Nephron progenitor cell (in vitro differentiated cells): ENCODE measurements around the gene ZHX3.

ENCODE experiments used
- DNase-seq: peaks from one replicate; pipeline ENCODE4 v3.0.0; 2021
- H3K27ac Mint-ChIP-seq: 2 replicates; pipeline ENCODE4 v1.8.0; 2021; ENCODE audit warnings: mild to moderate bottlenecking, moderate library complexity, mixed read lengths
- H3K27me3 Mint-ChIP-seq: 2 replicates; pipeline ENCODE4 v1.8.0; 2021; ENCODE audit warnings: mild to moderate bottlenecking, low read depth, mixed read lengths; ENCODE audit not compliant: poor library complexity
- H3K36me3 Mint-ChIP-seq: 2 replicates; pipeline ENCODE4 v1.8.0; 2021; ENCODE audit warnings: low read depth, mixed read lengths
- H3K4me1 Mint-ChIP-seq: 2 replicates; pipeline ENCODE4 v1.8.0; 2021; ENCODE audit warnings: mixed read lengths
- H3K4me3 Mint-ChIP-seq: 2 replicates; pipeline ENCODE4 v1.8.0; 2021; ENCODE audit warnings: mild to moderate bottlenecking, moderate library complexity, mixed read lengths
- H3K9me3 Mint-ChIP-seq: 2 replicates; pipeline ENCODE4 v1.8.0; 2021; ENCODE audit warnings: mild to moderate bottlenecking, moderate library complexity, mixed read lengths
- TF ChIP-seq, protein P1 (sequence below): fragments of 200-600 bp; sonication (generic); IDR thresholded peaks from 2 replicates; pipeline ENCODE4 v1.5.0; 2021; ENCODE audit warnings: antibody characterized with exemption

Gene ZHX3

DNA sequence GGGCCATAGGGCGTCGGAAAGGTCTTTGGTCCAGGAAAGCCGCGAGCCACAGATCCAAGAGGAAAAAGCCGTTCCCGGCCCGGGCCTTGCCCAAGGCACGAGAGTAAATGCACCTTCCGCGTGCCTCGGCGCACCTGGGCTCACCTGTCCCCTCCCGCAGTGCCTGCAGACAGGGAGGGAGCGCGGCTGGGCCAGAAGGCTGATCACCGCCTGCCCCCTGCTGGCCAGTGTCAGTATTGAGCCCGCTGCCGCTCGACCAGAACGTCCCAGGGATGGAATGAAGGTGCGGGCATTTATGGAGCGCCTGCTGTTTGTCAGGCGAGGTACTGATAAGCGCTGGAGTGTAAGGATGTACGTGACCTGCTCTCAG lies 22.4 kb upstream of the ZHX3 start:
- peak; percentile 91 for DNase-seq
- Mint-ChIP-seq H3K36me3 (no peaks in the 10 kb centered on the region), H3K27me3 (peaks cover 17% of the 10 kb centered on the region), H3K4me1 (peaks cover 33% of the 10 kb centered on the region), H3K4me3 (peak overlapping the region; percentile 83), H3K9me3 (no peaks in the 10 kb centered on the region), H3K27ac (no peak overlapping the region)
- TF ChIP-seq, protein P1, sequence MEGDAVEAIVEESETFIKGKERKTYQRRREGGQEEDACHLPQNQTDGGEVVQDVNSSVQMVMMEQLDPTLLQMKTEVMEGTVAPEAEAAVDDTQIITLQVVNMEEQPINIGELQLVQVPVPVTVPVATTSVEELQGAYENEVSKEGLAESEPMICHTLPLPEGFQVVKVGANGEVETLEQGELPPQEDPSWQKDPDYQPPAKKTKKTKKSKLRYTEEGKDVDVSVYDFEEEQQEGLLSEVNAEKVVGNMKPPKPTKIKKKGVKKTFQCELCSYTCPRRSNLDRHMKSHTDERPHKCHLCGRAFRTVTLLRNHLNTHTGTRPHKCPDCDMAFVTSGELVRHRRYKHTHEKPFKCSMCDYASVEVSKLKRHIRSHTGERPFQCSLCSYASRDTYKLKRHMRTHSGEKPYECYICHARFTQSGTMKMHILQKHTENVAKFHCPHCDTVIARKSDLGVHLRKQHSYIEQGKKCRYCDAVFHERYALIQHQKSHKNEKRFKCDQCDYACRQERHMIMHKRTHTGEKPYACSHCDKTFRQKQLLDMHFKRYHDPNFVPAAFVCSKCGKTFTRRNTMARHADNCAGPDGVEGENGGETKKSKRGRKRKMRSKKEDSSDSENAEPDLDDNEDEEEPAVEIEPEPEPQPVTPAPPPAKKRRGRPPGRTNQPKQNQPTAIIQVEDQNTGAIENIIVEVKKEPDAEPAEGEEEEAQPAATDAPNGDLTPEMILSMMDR = peak; percentile 99

DNA sequence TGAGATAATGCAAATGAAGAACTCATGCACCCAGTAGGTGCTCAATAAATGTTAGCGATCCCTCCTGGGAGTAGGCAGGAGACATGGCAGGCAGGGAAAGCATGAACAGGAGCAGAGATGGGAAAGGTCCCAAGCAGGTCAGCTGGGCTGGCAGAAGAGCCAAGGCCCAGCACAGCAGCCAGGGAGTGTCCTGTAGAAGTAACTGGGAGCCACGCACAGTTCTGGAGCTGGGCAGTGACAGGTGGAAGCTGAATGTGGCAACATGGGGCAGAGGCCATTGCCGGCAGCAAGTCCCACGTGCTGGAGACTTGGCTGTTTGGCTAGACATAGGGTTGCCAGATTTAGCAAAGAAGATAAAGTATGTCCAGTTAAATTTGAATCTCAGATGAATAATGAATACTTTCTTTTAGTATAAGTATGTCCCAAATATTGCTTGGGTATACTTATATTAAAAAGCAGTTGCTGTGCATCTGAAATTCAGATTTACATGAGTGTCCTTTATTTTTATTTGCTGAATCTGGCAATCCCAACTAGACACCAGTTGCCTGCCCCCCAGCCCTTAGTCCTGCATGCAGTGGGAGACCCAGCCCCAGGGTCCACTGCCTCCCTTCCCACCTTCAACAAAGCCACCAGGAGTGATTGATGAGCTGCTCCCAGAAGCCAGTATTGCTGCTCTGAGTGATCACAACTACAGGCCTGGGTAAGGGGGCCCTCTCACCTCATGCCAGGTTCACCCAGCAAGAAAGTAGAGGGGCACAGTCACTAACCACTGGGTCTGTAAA lies 19.4 kb upstream of the ZHX3 start:
- Mint-ChIP-seq H3K27me3 (peaks cover 22% of the 10 kb centered on the region), H3K9me3 (no peaks in the 10 kb centered on the region), H3K27ac (no peak overlapping the region), H3K36me3 (no peaks in the 10 kb centered on the region), H3K4me1 (peaks cover 26% of the 10 kb centered on the region), H3K4me3 (no peak overlapping the region)
- DNase-seq = no peak
- TF ChIP-seq, protein P1 = no peak

DNA sequence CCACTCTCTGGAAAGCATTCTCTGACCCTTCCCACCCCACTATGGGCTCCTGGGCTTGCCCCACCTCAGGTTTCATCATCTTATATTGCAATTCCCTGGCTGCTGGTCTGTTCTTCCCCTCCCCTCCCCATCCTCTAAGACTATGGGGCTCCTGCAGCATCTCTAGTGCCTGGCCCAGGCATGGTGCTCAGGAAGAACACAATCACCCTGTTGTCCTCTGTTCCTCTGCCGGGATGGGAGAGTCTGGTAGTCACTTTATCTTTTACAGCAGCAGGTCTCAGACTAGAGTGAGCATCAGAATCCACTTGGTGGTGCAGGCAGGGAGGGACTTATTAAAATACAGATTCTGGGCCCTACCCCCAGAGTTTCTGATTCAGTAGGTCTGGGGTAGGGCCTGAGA lies 18.1 kb upstream of the ZHX3 start:
- H3K9me3 Mint-ChIP-seq = no peaks in the 10 kb centered on the region
- H3K27ac Mint-ChIP-seq = no peak overlapping the region
- H3K4me1 Mint-ChIP-seq = peaks cover 26% of the 10 kb centered on the region

DNA sequence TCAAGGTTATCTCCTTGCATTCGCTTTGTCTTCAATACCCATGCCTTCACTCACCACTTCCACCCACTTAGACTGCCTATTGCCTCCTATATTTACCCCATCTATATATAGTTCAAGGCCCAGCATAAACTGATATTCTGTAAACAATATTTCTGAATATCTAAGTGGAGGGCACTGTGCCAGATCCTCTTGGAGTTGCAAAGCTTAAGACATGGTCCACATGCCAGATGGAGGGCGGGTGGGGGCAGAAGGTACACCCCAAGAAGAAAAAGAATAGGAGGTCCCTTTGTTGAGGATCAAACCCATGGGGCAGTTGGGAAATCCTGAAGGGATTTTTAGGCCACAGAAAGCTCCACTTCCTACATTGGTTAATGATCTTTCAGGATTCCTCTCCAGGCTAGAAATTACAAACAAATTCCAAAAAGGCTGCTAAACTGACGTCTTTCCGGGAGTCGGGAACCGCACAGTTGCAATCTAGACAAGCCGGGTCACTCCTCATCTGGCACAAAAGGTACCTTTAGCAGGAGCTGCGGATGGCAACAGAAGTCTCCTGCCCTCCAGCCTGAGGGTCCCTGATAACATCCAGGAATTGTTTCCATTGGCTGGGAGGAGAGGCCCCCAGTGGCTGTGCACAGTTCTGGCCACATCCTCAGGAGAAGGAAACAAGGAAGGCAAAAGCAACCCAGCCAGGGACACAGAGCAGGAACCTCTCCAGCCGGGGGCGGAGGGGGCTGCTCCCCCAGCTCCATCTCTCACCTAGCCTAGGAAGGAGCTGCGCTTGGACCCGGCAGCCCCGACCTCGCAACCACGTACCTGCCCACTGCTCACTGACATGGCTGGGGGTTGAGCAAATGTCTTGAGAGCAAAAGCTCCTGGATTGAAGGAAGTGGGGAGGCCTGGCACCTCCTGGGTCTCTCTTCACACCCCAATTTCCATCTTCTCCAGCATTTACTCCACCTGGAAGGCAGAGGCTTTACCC lies 17.2 kb upstream of the ZHX3 start:
- peaks cover 29% of the 10 kb centered on the region for H3K27me3 Mint-ChIP-seq
- DNase-seq = no peak
- no peak overlapping the region for H3K27ac Mint-ChIP-seq
- H3K9me3 Mint-ChIP-seq = no peaks in the 10 kb centered on the region
- peaks cover 22% of the 10 kb centered on the region for H3K4me1 Mint-ChIP-seq
- no peaks in the 10 kb centered on the region for H3K36me3 Mint-ChIP-seq
- H3K4me3 Mint-ChIP-seq = no peak overlapping the region
- TF ChIP-seq, protein P1 = no peak

More for the DNA sequence above, 18.1 kb upstream of the ZHX3 start:
- no peak for DNase-seq
- TF ChIP-seq, protein P1 = no peak
- no peaks in the 10 kb centered on the region for H3K36me3 Mint-ChIP-seq
- no peak overlapping the region for H3K4me3 Mint-ChIP-seq
- peaks cover 25% of the 10 kb centered on the region for H3K27me3 Mint-ChIP-seq

DNA sequence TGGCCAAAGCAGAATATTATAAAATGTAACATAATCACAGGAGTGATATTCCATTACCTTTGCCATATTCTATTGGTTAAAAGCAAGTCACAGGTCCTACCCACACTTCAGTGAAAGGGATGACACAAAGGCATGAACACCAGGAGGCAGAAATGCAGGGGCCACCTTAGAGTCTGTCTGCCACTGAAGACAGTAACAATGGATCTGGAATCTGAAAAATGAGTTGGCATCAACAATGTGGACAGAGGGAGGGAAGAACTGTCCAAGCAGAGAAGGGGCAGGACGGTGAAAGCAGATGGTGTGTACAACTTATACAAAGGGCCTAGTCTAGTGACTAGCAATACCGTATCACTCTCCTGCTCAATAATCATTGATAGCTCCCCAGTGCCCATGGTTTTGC lies 16.5 kb upstream of the ZHX3 start:
- DNase-seq = no peak
- TF ChIP-seq, protein P1 = no peak
- Mint-ChIP-seq H3K36me3 (no peaks in the 10 kb centered on the region), H3K4me3 (no peak overlapping the region), H3K27me3 (peaks cover 25% of the 10 kb centered on the region), H3K9me3 (no peaks in the 10 kb centered on the region), H3K27ac (no peak overlapping the region), H3K4me1 (peaks cover 24% of the 10 kb centered on the region)
